HCT116 (cell line): ENCODE data around the gene RGS19. TPM values are rescaled to one million over a fixed set of nuclear protein-coding genes. Genes with fewer than 3 reads are reported as not detected.

ENCODE experiments used
- ATAC-seq: fragments of 200-7000 bp; cut with Tn5 transposase; 2 replicates; pipeline ENCODE4 v1.9.1; 2020; ENCODE audit warnings: mild to moderate bottlenecking, moderate library complexity
- BruUV-seq: library from RNA; stranded (reverse); fragments of 400-500 nt; replicated peaks from 2 replicates; lab custom pipeline; 2021; lab: Mats Ljungman, UMichigan
- CTCF ChIA-PET: fragments of 300-600 bp; sonication (Branson Sonifier 250); formaldehyde crosslinking; loops from one replicate; lab custom pipeline; 2021; ENCODE audit warnings: antibody characterized with exemption; lab: Charles Lee
- POLR2A ChIA-PET: fragments of 300-600, 350-600 bp; sonication (Branson Sonifier 250); formaldehyde crosslinking; loops from one replicate; lab custom pipeline; 2021; ENCODE audit warnings: antibody characterized with exemption; lab: Charles Lee
- RAD21 ChIA-PET, 2 experiments: fragments of 300-600 bp; sonication (Branson Sonifier 250); formaldehyde crosslinking; loops; one replicate each; lab custom pipeline; 2023; ENCODE audit warnings: low total read pairs in 2 of 2; ENCODE audit not compliant: uncharacterized antibody in 2 of 2, unreplicated experiment in 2 of 2, low non-redundant PET in 1 of 2; lab: Charles Lee
- DNase-seq: peaks from one replicate; pipeline ENCODE4 v3.0.0-alpha.2; 2010; ENCODE audit warnings: low read depth, low spot score
- H2AFZ ChIP-seq: fragments of 200-600 bp; shearing (Covaris generic), sonication (generic); 2 replicates; pipeline ENCODE4 v1.6.1; 2017; ENCODE audit warnings: low read depth, mixed run types, mixed read lengths, antibody characterized with exemption, low read length; ENCODE audit not compliant: poor library complexity, severe bottlenecking
- H3K27ac ChIP-seq: 2 replicates; pipeline ENCODE4 v1.5.1; 2012; ENCODE audit warnings: low read depth, low read length
- H3K27me3 ChIP-seq: fragments of 200-600 bp; sonication (generic); 2 replicates; pipeline ENCODE4 v1.6.1; 2016; ENCODE audit warnings: mixed run types, low read length, mixed read lengths; ENCODE audit not compliant: insufficient read depth
- H3K36me3 ChIP-seq, 2 experiments: fragments of 200-500 bp in 1 of 2; fragments of 200-600 bp in 1 of 2; sonication (Bioruptor generic) in 1 of 2; sonication (generic) in 1 of 2; 2 replicates each; pipeline versions ENCODE4 v1.5.1 to v1.6.1; 2014 to 2016; ENCODE audit warnings: low read length in 2 of 2, inconsistent platforms in 1 of 2, mixed read lengths in 1 of 2, mixed run types in 1 of 2; ENCODE audit not compliant: insufficient read depth in 2 of 2, control insufficient read depth in 1 of 2
- H3K4me1 ChIP-seq, 2 experiments: fragments of 200-600 bp in 1 of 2; sonication (generic) in 1 of 2; 2 replicates each; pipeline versions ENCODE4 v1.5.1 to v1.6.1; 2012 to 2017; ENCODE audit warnings: low read length in 2 of 2, inconsistent platforms in 1 of 2, mild to moderate bottlenecking in 1 of 2, mixed read lengths in 1 of 2, mixed run types in 1 of 2, moderate library complexity in 1 of 2; ENCODE audit not compliant: insufficient read depth in 2 of 2, control insufficient read depth in 1 of 2
- H3K4me2 ChIP-seq: fragments of 200-600 bp; sonication (generic); 2 replicates; pipeline ENCODE4 v1.6.1; 2017; ENCODE audit warnings: mixed run types, low read length, mixed read lengths
- H3K4me3 ChIP-seq, 2 experiments: fragments of 200-600 bp in 1 of 2; sonication (generic) in 1 of 2; replicated peaks in 1 of 2; 2 replicates each; pipeline ENCODE4 v1.5.1; 2011 to 2016; ENCODE audit warnings: low read length in 2 of 2, control low read depth in 1 of 2, low read depth in 1 of 2, mild to moderate bottlenecking in 1 of 2, mixed read lengths in 1 of 2, mixed run types in 1 of 2
- H3K79me2 ChIP-seq: fragments of 200-600 bp; sonication (generic); 2 replicates; pipeline ENCODE4 v1.6.1; 2017; ENCODE audit warnings: mild to moderate bottlenecking, mixed run types, low read length, moderate library complexity, mixed read lengths; ENCODE audit not compliant: insufficient read depth
- H3K9ac ChIP-seq: fragments of 200-600 bp; sonication (generic); 2 replicates; pipeline ENCODE4 v1.6.1; 2016; ENCODE audit warnings: low read length, mixed read lengths
- H3K9me2 ChIP-seq: fragments of 200-600 bp; sonication (generic), shearing (Covaris generic); 2 replicates; pipeline ENCODE4 v1.6.1; 2017; ENCODE audit warnings: mixed run types, mild to moderate bottlenecking, moderate library complexity; ENCODE audit not compliant: insufficient read depth
- H3K9me3 ChIP-seq, 2 experiments: fragments of 200-500 bp in 1 of 2; fragments of 200-600 bp in 1 of 2; sonication (Bioruptor generic) in 1 of 2; sonication (generic) in 1 of 2; 2 replicates each; pipeline ENCODE4 v1.6.1; 2014 to 2017; ENCODE audit warnings: low read length in 2 of 2, mixed read lengths in 2 of 2, inconsistent platforms in 1 of 2, low read depth in 1 of 2, mild to moderate bottlenecking in 1 of 2, mixed run types in 1 of 2, moderate library complexity in 1 of 2; ENCODE audit not compliant: control insufficient read depth in 1 of 2, insufficient read depth in 1 of 2
- H4K20me1 ChIP-seq: fragments of 200-600 bp; sonication (generic), shearing (Covaris generic); 2 replicates; pipeline ENCODE4 v1.6.1; 2017; ENCODE audit warnings: mixed run types, mild to moderate bottlenecking, moderate library complexity; ENCODE audit not compliant: insufficient read depth
- ATF3 ChIP-seq: IDR thresholded peaks from 2 replicates; pipeline ENCODE4 v1.6.1; 2012
- CBX3 ChIP-seq: IDR thresholded peaks from 2 replicates; pipeline ENCODE4 v1.6.1; 2012; ENCODE audit warnings: low read depth
- CEBPB ChIP-seq: IDR thresholded peaks from 2 replicates; pipeline ENCODE4 v1.6.1; 2012; ENCODE audit warnings: low read depth
- CTCF ChIP-seq, 3 experiments: fragments of 200-600 bp in 1 of 3; sonication (generic) in 1 of 3; IDR thresholded peaks in 2 of 3; conservative IDR thresholded peaks in 1 of 3; 2 replicates each; pipeline ENCODE4 v1.5.1; 2012 to 2017; ENCODE audit warnings: low read depth in 2 of 3, low read length in 2 of 3, antibody characterized with exemption in 1 of 3, borderline replicate concordance in 1 of 3, control low read depth in 1 of 3, mild to moderate bottlenecking in 1 of 3, mixed read lengths in 1 of 3, mixed run types in 1 of 3, moderate library complexity in 1 of 3; ENCODE audit not compliant: insufficient read depth in 1 of 3
- EGR1 ChIP-seq: IDR thresholded peaks from 2 replicates; pipeline ENCODE4 v1.6.1; 2012; ENCODE audit warnings: low read depth
- ELF1 ChIP-seq: IDR thresholded peaks from 2 replicates; pipeline ENCODE4 v1.6.1; 2012; ENCODE audit warnings: low read depth, borderline replicate concordance
- EZH2phosphoT487 ChIP-seq: fragments of 200-600 bp; IDR thresholded peaks from 2 replicates; pipeline ENCODE4 v1.6.1; 2018; ENCODE audit warnings: antibody characterized with exemption, borderline replicate concordance
- FOSL1 ChIP-seq: IDR thresholded peaks from 2 replicates; pipeline ENCODE4 v1.6.1; 2012; ENCODE audit warnings: low read depth
- JUND ChIP-seq: IDR thresholded peaks from 2 replicates; pipeline ENCODE4 v1.6.1; 2012
- MAX ChIP-seq: IDR thresholded peaks from 2 replicates; pipeline ENCODE4 v1.6.1; 2012
- RAD21 ChIP-seq: IDR thresholded peaks from 2 replicates; pipeline ENCODE4 v1.6.1; 2012; ENCODE audit warnings: low read depth, mild to moderate bottlenecking
- REST ChIP-seq: IDR thresholded peaks from 2 replicates; pipeline ENCODE4 v1.6.1; 2012; ENCODE audit warnings: low read depth
- SP1 ChIP-seq: IDR thresholded peaks from 2 replicates; pipeline ENCODE4 v1.6.1; 2012; ENCODE audit warnings: low read depth
- SRF ChIP-seq: IDR thresholded peaks from 2 replicates; pipeline ENCODE4 v1.6.1; 2012; ENCODE audit warnings: low read depth
- TCF7L2 ChIP-seq: IDR thresholded peaks from 2 replicates; pipeline ENCODE4 v1.7.0; 2011; ENCODE audit warnings: borderline replicate concordance, inconsistent platforms; ENCODE audit not compliant: insufficient read depth, insufficient read length; ENCODE audit errors: extremely low read depth
- YY1 ChIP-seq: IDR thresholded peaks from 2 replicates; pipeline ENCODE4 v1.6.1; 2011; ENCODE audit warnings: low read length, low read depth, moderate library complexity, mild to moderate bottlenecking; ENCODE audit not compliant: insufficient replicate concordance; ENCODE audit errors: extremely low read depth
- ZBTB33 ChIP-seq: IDR thresholded peaks from 2 replicates; pipeline ENCODE4 v1.6.1; 2011; ENCODE audit warnings: mild to moderate bottlenecking, low read length, moderate library complexity; ENCODE audit not compliant: insufficient replicate concordance; ENCODE audit errors: extremely low read depth
- intact Hi-C: fragments of 100-400 bp; cut with micrococcal nuclease; formaldehyde crosslinking; loops from 2 replicates; pipeline ENCODE4 v1.10.0; 2022
- total RNA-seq: library from RNA; stranded (reverse); gene quantifications from one replicate; pipeline ENCODE4 v1.2.1, GENCODE V29; 2021; ENCODE audit not compliant: unreplicated experiment

Gene RGS19
- total RNA-seq, 1 experiment from 2014 or later: 21.4 TPM

GRCh38 chr20:64047968-64048401 lies 31.3 kb downstream of the RGS19 start:
- BruUV-seq: no TSS peak
- no peaks in the 10 kb centered on the region for H3K9me2 ChIP-seq
- H2AFZ ChIP-seq: no peak overlapping the region
- no peak overlapping the region for H3K9ac ChIP-seq
- RAD21 ChIA-PET: no interaction called here
- POLR2A ChIA-PET: no interaction called here
- no peak overlapping the region for H3K4me2 ChIP-seq
- no peak for DNase-seq
- CTCF ChIA-PET: interaction anchor here (1.1 kb wide), 1 partner anchor 9 kb away, joined by 3 read pairs; no protein-coding TSS in a partner anchor
- intact Hi-C loops: no loop called here
- no peak overlapping the region for H3K4me3 ChIP-seq
- no peak for TF ChIP-seq TCF7L2
- no peak for TF ChIP-seq SRF
- no peak for TF ChIP-seq ATF3
- no peak for TF ChIP-seq SP1
- no peak for TF ChIP-seq EZH2phosphoT487
- no peak for TF ChIP-seq ELF1
- TF ChIP-seq EGR1: no peak
- no peak for TF ChIP-seq CTCF (IDR thresholded peaks at IDR 0.05 in 2 of 3, conservative IDR thresholded peaks at IDR 0.05 in 1 of 3; ENCODE audit: borderline replicate concordance in 1 of 3, insufficient read depth in 1 of 3, low read depth in 2 of 3, low read length in 2 of 3)
- TF ChIP-seq JUND: no peak
- TF ChIP-seq YY1: no peak
- no peak for TF ChIP-seq FOSL1
- no peak for TF ChIP-seq RAD21
- no peak for TF ChIP-seq MAX
- TF ChIP-seq CEBPB: no peak
- TF ChIP-seq REST: no peak
- TF ChIP-seq ZBTB33: no peak
- TF ChIP-seq CBX3: no peak
- H3K36me3 ChIP-seq: no peaks in the 10 kb centered on the region
- peaks cover 27 to 34% of the 10 kb centered on the region in 2 experiments for H3K4me1 ChIP-seq
- H3K9me3 ChIP-seq: no peaks in the 10 kb centered on the region
- H3K27ac ChIP-seq: no peak overlapping the region
- H3K79me2 ChIP-seq: no peaks in the 10 kb centered on the region
- H3K27me3 ChIP-seq: no peaks in the 10 kb centered on the region
- no peak for ATAC-seq
- H4K20me1 ChIP-seq: no peaks in the 10 kb centered on the region
